Neural cell (in vitro differentiated cells): ENCODE measurements around the gene DNAH3. TPM values are rescaled to one million over a fixed set of nuclear protein-coding genes. Genes with fewer than 3 reads are reported as not detected.

Experiments used
- H2AFZ ChIP-seq: fragments of 200-600, 300-800 bp; sonication (generic), shearing (Covaris generic); 2 replicates; pipeline ENCODE4 v1.6.0; 2014; ENCODE audit warnings: low read depth, mild to moderate bottlenecking, antibody characterized with exemption, low read length, moderate library complexity
- H3F3A ChIP-seq: fragments of 200-600 bp; shearing (Covaris generic); 2 replicates; pipeline ENCODE4 v1.6.1; 2016; ENCODE audit warnings: mild to moderate bottlenecking, moderate library complexity, mixed read lengths, antibody characterized with exemption, low read length; ENCODE audit not compliant: insufficient read depth, poor library complexity, severe bottlenecking
- H3K27ac ChIP-seq: fragments of 200-600, 300-800 bp; sonication (generic), shearing (Covaris generic); 2 replicates; pipeline ENCODE4 v1.5.1; 2014; ENCODE audit warnings: mild to moderate bottlenecking, low read length, moderate library complexity
- H3K27me3 ChIP-seq: fragments of 300-800, 200-600 bp; sonication (generic), shearing (Covaris generic); 2 replicates; pipeline ENCODE4 v1.6.0; 2014; ENCODE audit warnings: mild to moderate bottlenecking, low read depth, low read length, moderate library complexity; ENCODE audit not compliant: insufficient read depth
- H3K36me3 ChIP-seq: fragments of 300-800, 200-600 bp; sonication (generic), shearing (Covaris generic); 2 replicates; pipeline ENCODE4 v1.5.1; 2014; ENCODE audit warnings: mild to moderate bottlenecking, antibody characterized with exemption, low read length, moderate library complexity; ENCODE audit not compliant: insufficient read depth
- H3K4me2 ChIP-seq: fragments of 300-800, 200-600 bp; sonication (generic), shearing (Covaris generic); 2 replicates; pipeline ENCODE4 v1.6.0; 2014; ENCODE audit warnings: mild to moderate bottlenecking, low read length
- H3K4me3 ChIP-seq: fragments of 300-800, 200-600 bp; sonication (generic), shearing (Covaris generic); 2 replicates; pipeline ENCODE4 v1.5.1; 2014; ENCODE audit warnings: mild to moderate bottlenecking, low read length, moderate library complexity
- H3K79me2 ChIP-seq: fragments of 200-600 bp; shearing (Covaris generic); replicated peaks from 2 replicates; pipeline ENCODE4 v1.6.0; 2014; ENCODE audit warnings: mild to moderate bottlenecking, low read length, moderate library complexity; ENCODE audit not compliant: insufficient read depth
- H3K9ac ChIP-seq: fragments of 300-800, 200-600 bp; sonication (generic), shearing (Covaris generic); 2 replicates; pipeline ENCODE4 v1.6.1; 2016; ENCODE audit warnings: mild to moderate bottlenecking, low read length, mixed read lengths
- H3K9me2 ChIP-seq: fragments of 200-600 bp; shearing (Covaris generic); 2 replicates; pipeline ENCODE4 v1.6.1; 2016; ENCODE audit warnings: mild to moderate bottlenecking, low read length, mixed read lengths; ENCODE audit not compliant: insufficient read depth
- H3K9me3 ChIP-seq: fragments of 200-600, 300-800 bp; sonication (generic), shearing (Covaris generic); 2 replicates; pipeline ENCODE4 v1.6.1; 2016; ENCODE audit warnings: mild to moderate bottlenecking, mixed run types, low read length, moderate library complexity, mixed read lengths
- H4K20me1 ChIP-seq: fragments of 200-600 bp; shearing (Covaris generic); 2 replicates; pipeline ENCODE4 v1.6.1; 2016; ENCODE audit warnings: mild to moderate bottlenecking, mixed run types; ENCODE audit not compliant: insufficient read depth
- CTCF ChIP-seq: fragments of 450-650 bp; IDR thresholded peaks from 2 replicates; pipeline ENCODE4 v1.5.1; 2014; ENCODE audit warnings: antibody characterized with exemption, mild to moderate bottlenecking, moderate library complexity; ENCODE audit not compliant: poor library complexity, severe bottlenecking
- EP300 ChIP-seq: fragments of 450-650 bp; conservative IDR thresholded peaks from 2 replicates; pipeline ENCODE4 v1.6.1; 2014; ENCODE audit warnings: antibody characterized with exemption, mild to moderate bottlenecking, moderate library complexity; ENCODE audit not compliant: poor library complexity, severe bottlenecking
- EZH2 ChIP-seq: fragments of 200-600, 300-800 bp; shearing (Covaris generic), sonication (generic); IDR thresholded peaks from 2 replicates; pipeline ENCODE4 v1.6.1; 2014; ENCODE audit warnings: antibody characterized with exemption, low read length, borderline replicate concordance, mild to moderate bottlenecking; ENCODE audit not compliant: insufficient read depth, poor library complexity, severe bottlenecking
- MXI1 ChIP-seq: fragments of 450-650 bp; conservative IDR thresholded peaks from 2 replicates; pipeline ENCODE4 v1.6.1; 2014; ENCODE audit warnings: antibody characterized with exemption, mild to moderate bottlenecking; ENCODE audit not compliant: poor library complexity, severe bottlenecking
- POLR2AphosphoS5 ChIP-seq: IDR thresholded peaks from 2 replicates; pipeline ENCODE4 v1.6.1; 2012
- RAD21 ChIP-seq: fragments of 450-650 bp; conservative IDR thresholded peaks from 2 replicates; pipeline ENCODE4 v1.6.1; 2014; ENCODE audit warnings: antibody characterized with exemption, mild to moderate bottlenecking, moderate library complexity
- SMC3 ChIP-seq: fragments of 450-650 bp; conservative IDR thresholded peaks from 2 replicates; pipeline ENCODE4 v1.6.1; 2014; ENCODE audit warnings: antibody characterized with exemption, mild to moderate bottlenecking, moderate library complexity; ENCODE audit not compliant: poor library complexity
- TAF1 ChIP-seq: IDR thresholded peaks from 2 replicates; pipeline ENCODE4 v1.6.1; 2012; ENCODE audit warnings: low read depth
- polyA plus RNA-seq: library from polyadenylated mRNA; depleted of rRNA; stranded (reverse); fragments of >200 nt; gene quantifications from 2 replicates; pipeline ENCODE4 v1.2.3, GENCODE V29; 2014
- TF ChIP-seq, protein P1 (sequence below): IDR thresholded peaks from 2 replicates; pipeline ENCODE4 v1.6.1; 2012; ENCODE audit warnings: borderline replicate concordance

DNAH3 gene
- polyA plus RNA-seq, 1 donor from 2014 or later = 0.06 TPM

- Histone ChIP-seq H3K27me3 (no peaks in the 10 kb centered on the region), H3K9me2 (no peaks in the 10 kb centered on the region), H3K9me3 (no peaks in the 10 kb centered on the region), H3K27ac (peak overlapping the region; percentile 100), H3F3A (no peaks in the 10 kb centered on the region), H3K9ac (peak overlapping the region; percentile 99), H2AFZ (peak overlapping the region; percentile 46), H3K4me3 (peak overlapping the region; percentile 83), H4K20me1 (no peaks in the 10 kb centered on the region), H3K4me2 (peak overlapping the region; percentile 75), H3K79me2 (peaks cover 59% of the 10 kb centered on the region), H3K36me3 (no peaks in the 10 kb centered on the region)
- TF ChIP-seq RAD21 (peak; percentile 26), POLR2AphosphoS5 (no peak), CTCF (no peak), TAF1 (no peak), MXI1 (peak; percentile 18), SMC3 (peak; percentile 32), EP300 (no peak), EZH2 (no peak)
- TF ChIP-seq, protein P1, sequence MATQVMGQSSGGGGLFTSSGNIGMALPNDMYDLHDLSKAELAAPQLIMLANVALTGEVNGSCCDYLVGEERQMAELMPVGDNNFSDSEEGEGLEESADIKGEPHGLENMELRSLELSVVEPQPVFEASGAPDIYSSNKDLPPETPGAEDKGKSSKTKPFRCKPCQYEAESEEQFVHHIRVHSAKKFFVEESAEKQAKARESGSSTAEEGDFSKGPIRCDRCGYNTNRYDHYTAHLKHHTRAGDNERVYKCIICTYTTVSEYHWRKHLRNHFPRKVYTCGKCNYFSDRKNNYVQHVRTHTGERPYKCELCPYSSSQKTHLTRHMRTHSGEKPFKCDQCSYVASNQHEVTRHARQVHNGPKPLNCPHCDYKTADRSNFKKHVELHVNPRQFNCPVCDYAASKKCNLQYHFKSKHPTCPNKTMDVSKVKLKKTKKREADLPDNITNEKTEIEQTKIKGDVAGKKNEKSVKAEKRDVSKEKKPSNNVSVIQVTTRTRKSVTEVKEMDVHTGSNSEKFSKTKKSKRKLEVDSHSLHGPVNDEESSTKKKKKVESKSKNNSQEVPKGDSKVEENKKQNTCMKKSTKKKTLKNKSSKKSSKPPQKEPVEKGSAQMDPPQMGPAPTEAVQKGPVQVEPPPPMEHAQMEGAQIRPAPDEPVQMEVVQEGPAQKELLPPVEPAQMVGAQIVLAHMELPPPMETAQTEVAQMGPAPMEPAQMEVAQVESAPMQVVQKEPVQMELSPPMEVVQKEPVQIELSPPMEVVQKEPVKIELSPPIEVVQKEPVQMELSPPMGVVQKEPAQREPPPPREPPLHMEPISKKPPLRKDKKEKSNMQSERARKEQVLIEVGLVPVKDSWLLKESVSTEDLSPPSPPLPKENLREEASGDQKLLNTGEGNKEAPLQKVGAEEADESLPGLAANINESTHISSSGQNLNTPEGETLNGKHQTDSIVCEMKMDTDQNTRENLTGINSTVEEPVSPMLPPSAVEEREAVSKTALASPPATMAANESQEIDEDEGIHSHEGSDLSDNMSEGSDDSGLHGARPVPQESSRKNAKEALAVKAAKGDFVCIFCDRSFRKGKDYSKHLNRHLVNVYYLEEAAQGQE = no peak
These were observed 251.0 kb downstream of the DNAH3 start for GRCh38 chr16:20899477-20900298.

GRCh38 chr16:20899071-20899470, 251.6 kb downstream of the DNAH3 start:
- no peaks in the 10 kb centered on the region for H3K36me3 ChIP-seq
- H3K9me3 ChIP-seq = no peaks in the 10 kb centered on the region
- TF ChIP-seq, protein P1 = no peak
- TF ChIP-seq MXI1 (no peak), CTCF (no peak), EZH2 (no peak), POLR2AphosphoS5 (no peak), TAF1 (no peak), SMC3 (no peak), EP300 (no peak), RAD21 (no peak)
- H3K9me2 ChIP-seq = no peaks in the 10 kb centered on the region
- peak overlapping the region; percentile 99 for H3K9ac ChIP-seq
- H2AFZ ChIP-seq = peak overlapping the region; percentile 46
- peak overlapping the region; percentile 75 for H3K4me2 ChIP-seq
- H3K27me3 ChIP-seq = no peaks in the 10 kb centered on the region
- H3F3A ChIP-seq = no peaks in the 10 kb centered on the region
- peak overlapping the region; percentile 100 for H3K27ac ChIP-seq
- no peaks in the 10 kb centered on the region for H4K20me1 ChIP-seq
- peak overlapping the region; percentile 83 for H3K4me3 ChIP-seq
- H3K79me2 ChIP-seq = peaks cover 59% of the 10 kb centered on the region
